GM12873 (cell line): Measurements from ENCODE around the gene PLCD4.

Experiments used
- CTCF ChIP-seq: IDR thresholded peaks from 2 replicates; pipeline ENCODE4 v1.5.1; 2012; ENCODE audit warnings: low read depth, mild to moderate bottlenecking, moderate library complexity, low read length, control low read depth; ENCODE audit not compliant: insufficient read depth; ENCODE audit errors: missing control alignments

Gene PLCD4

GRCh38 chr2:218607436-218608115 is at the start of gene PLCD4:
PLCD4 (plus strand) TSS chr2:218607899; CDS start chr2:218615740, 7,841 bp downstream.
- TF ChIP-seq CTCF: no peak

GRCh38 chr2:218557941-218558340 is 49.8 kb upstream of the PLCD4 start:
- TF ChIP-seq CTCF: no peak

GRCh38 chr2:218558986-218559385 is 48.7 kb upstream of the PLCD4 start:
- TF ChIP-seq CTCF: no peak

GRCh38 chr2:218564056-218564455 is 43.6 kb upstream of the PLCD4 start:
- no peak for TF ChIP-seq CTCF

- TF ChIP-seq CTCF: no peak
Observed at GRCh38 chr2:218566296-218566695, 41.4 kb upstream of the PLCD4 start.

GRCh38 chr2:218567797-218568189 is 39.9 kb upstream of the PLCD4 start:
- TF ChIP-seq CTCF: no peak

- no peak for TF ChIP-seq CTCF
Observed at GRCh38 chr2:218568190-218569037, 39.3 kb upstream of the PLCD4 start, which contains the start of the genes CNOT9 and USP37. CNOT9 (plus strand) TSS chr2:218568839; CDS start chr2:218568955, 116 bp downstream. USP37 (minus strand) TSS chr2:218568351; CDS start chr2:218558653, 9,698 bp downstream.
